Endothelial cell of umbilical vein (primary cell): ENCODE results near the gene SPINK6. TPM values are rescaled to one million over a fixed set of nuclear protein-coding genes. Genes with fewer than 3 reads are reported as not detected.

Experiments used
- BruUV-seq: library from RNA; stranded (reverse); fragments of 400-500 nt; replicated peaks from 2 replicates; lab custom pipeline; 2021; lab: Mats Ljungman, UMichigan
- CTCF ChIA-PET: fragments of 300-600, 350-600 bp; sonication (Branson Sonifier 250); formaldehyde crosslinking; loops from one replicate; lab custom pipeline; 2021; ENCODE audit warnings: antibody characterized with exemption, inconsistent platforms; lab: Charles Lee
- POLR2A ChIA-PET: fragments of 300-600, 350-600 bp; sonication (Branson Sonifier 250); formaldehyde crosslinking; loops from one replicate; lab custom pipeline; 2021; ENCODE audit warnings: antibody characterized with exemption, inconsistent platforms; lab: Charles Lee
- DNase-seq: peaks from one replicate; pipeline ENCODE4 v3.0.0-alpha.2; 2011; ENCODE audit warnings: low read depth, low spot score
- FAIRE-seq: peaks from 2 replicates; lab custom pipeline; 2011; peaks lifted over from hg19 to GRCh38; lab: Jason Lieb, UNC
- H2AFZ ChIP-seq: 2 replicates; pipeline ENCODE4 v1.6.0; 2012; ENCODE audit warnings: low read depth, low read length, control low read depth, inconsistent platforms
- H3K27ac ChIP-seq: 2 replicates; pipeline ENCODE4 v1.5.1; 2011; ENCODE audit warnings: low read depth, mild to moderate bottlenecking, control low read depth, low read length, moderate library complexity; ENCODE audit not compliant: insufficient read depth
- H3K27me3 ChIP-seq, 2 experiments: 2 replicates each; pipeline versions ENCODE4 v1.6.0 to v1.6.1; 2011; ENCODE audit warnings: low read length in 2 of 2, mixed read lengths in 1 of 2; ENCODE audit not compliant: control insufficient read depth in 2 of 2, insufficient read depth in 2 of 2
- H3K36me3 ChIP-seq, 2 experiments: 2 replicates in 1 of 2; 3 replicates in 1 of 2; pipeline ENCODE4 v1.5.1; 2011; ENCODE audit warnings: low read length in 2 of 2, mild to moderate bottlenecking in 1 of 2, moderate library complexity in 1 of 2; ENCODE audit not compliant: control insufficient read depth in 2 of 2, insufficient read depth in 2 of 2; ENCODE audit errors: extremely low read depth in 1 of 2
- H3K4me1 ChIP-seq: 3 replicates; pipeline ENCODE4 v1.5.1; 2011; ENCODE audit warnings: mild to moderate bottlenecking, low read length; ENCODE audit not compliant: control insufficient read depth, insufficient read depth; ENCODE audit errors: extremely low read depth
- H3K4me2 ChIP-seq: 2 replicates; pipeline ENCODE4 v1.6.1; 2011; ENCODE audit warnings: low read length, control low read depth, mixed read lengths; ENCODE audit not compliant: insufficient read depth
- H3K4me3 ChIP-seq, 3 experiments: fragments of 200-600 bp in 1 of 3; sonication (generic), shearing (Covaris generic) in 1 of 3; replicated peaks in 1 of 3; 2 replicates each; pipeline ENCODE4 v1.5.1; 2011 to 2016; ENCODE audit warnings: control low read depth in 3 of 3, low read length in 3 of 3, mild to moderate bottlenecking in 2 of 3, inconsistent platforms in 1 of 3, low read depth in 1 of 3, moderate library complexity in 1 of 3; ENCODE audit not compliant: insufficient read depth in 1 of 3
- H3K79me2 ChIP-seq: 2 replicates; pipeline ENCODE4 v1.6.0; 2012; ENCODE audit warnings: low read length, inconsistent platforms; ENCODE audit not compliant: control insufficient read depth, insufficient read depth
- H3K9ac ChIP-seq: replicated peaks from 2 replicates; pipeline ENCODE3; 2011; ENCODE audit warnings: low read length, control low read depth; ENCODE audit not compliant: insufficient read depth; ENCODE audit errors: extremely low read depth
- H3K9me1 ChIP-seq: replicated peaks from 3 replicates; pipeline ENCODE4 v1.6.0; 2011; ENCODE audit warnings: mild to moderate bottlenecking, low read length; ENCODE audit not compliant: control insufficient read depth, insufficient read depth; ENCODE audit errors: extremely low read depth
- H3K9me3 ChIP-seq: replicated peaks from 2 replicates; pipeline ENCODE4 v1.5.1; 2012; ENCODE audit warnings: low read length, inconsistent platforms; ENCODE audit not compliant: control insufficient read depth, insufficient read depth
- H4K20me1 ChIP-seq: replicated peaks from 2 replicates; pipeline ENCODE3; 2011; ENCODE audit warnings: mild to moderate bottlenecking, low read length; ENCODE audit not compliant: control insufficient read depth, insufficient read depth; ENCODE audit errors: extremely low read depth
- EZH2 ChIP-seq: IDR thresholded peaks from 2 replicates; pipeline ENCODE4 v1.6.1; 2012; ENCODE audit warnings: borderline replicate concordance, low read depth, mild to moderate bottlenecking, moderate library complexity, low read length, inconsistent platforms; ENCODE audit not compliant: severe bottlenecking
- JUN ChIP-seq: IDR thresholded peaks from 2 replicates; pipeline ENCODE4 v1.6.1; 2011; ENCODE audit warnings: borderline replicate concordance, low read depth; ENCODE audit not compliant: insufficient read length, insufficient read depth
- MYC ChIP-seq: IDR thresholded peaks from one replicate; pipeline ENCODE4 v1.6.1; 2011; ENCODE audit warnings: mild to moderate bottlenecking, low read depth, low read length
- POLR2AphosphoS5 ChIP-seq: IDR thresholded peaks from 2 replicates; pipeline ENCODE4 v1.6.1; 2012; ENCODE audit warnings: low read depth, mild to moderate bottlenecking, control low read depth, low read length, moderate library complexity; ENCODE audit not compliant: insufficient read depth
- dilution Hi-C: fragments of 300-500 bp; cut with MboI; formaldehyde crosslinking; loops from one replicate; pipeline ENCODE4 v1.15.0; 2019; ENCODE audit warnings: low sequenced_read_pairs; ENCODE audit not compliant: extremely low pct_ligation_motif_present
- intact Hi-C: fragments of 100-400 bp; cut with micrococcal nuclease; formaldehyde crosslinking; loops from one replicate; pipeline ENCODE4 v1.10.0; 2022
- polyA plus RNA-seq, 4 experiments: library from polyadenylated mRNA; depleted of rRNA in 3 of 4; stranded (reverse) in 3 of 4; unstranded in 1 of 4; fragments of >200 nt; gene quantifications; 2 replicates each; pipeline versions ENCODE4 v1.2.1 to v1.2.3, GENCODE V29; 2011 to 2012; ENCODE audit warnings: missing spikeins in 1 of 4
- total RNA-seq: library from RNA; stranded (reverse); gene quantifications from 2 replicates; pipeline ENCODE4 v1.2.3, GENCODE V29; 2021
- TF ChIP-seq, protein P1 (sequence below), 2 donors: IDR thresholded peaks; 1 replicate in 1 of 2; 2 replicates in 1 of 2; pipeline ENCODE4 v1.5.1; 2011; ENCODE audit warnings: low read length in 2 of 2, mild to moderate bottlenecking in 2 of 2, moderate library complexity in 2 of 2, control low read depth in 1 of 2, inconsistent platforms in 1 of 2, low read depth in 1 of 2; ENCODE audit not compliant: insufficient read depth in 1 of 2; ENCODE audit errors: extremely low read depth in 1 of 2
- TF ChIP-seq, protein P2 (sequence below): IDR thresholded peaks from 2 replicates; pipeline ENCODE4 v1.6.1; 2011; ENCODE audit not compliant: insufficient read depth, insufficient read length

SPINK6 gene
- total and polyA plus RNA-seq, 2 donors (not counting 3 experiments of a cell fraction or from before 2014, with no cell fraction given): not detected

DNA sequence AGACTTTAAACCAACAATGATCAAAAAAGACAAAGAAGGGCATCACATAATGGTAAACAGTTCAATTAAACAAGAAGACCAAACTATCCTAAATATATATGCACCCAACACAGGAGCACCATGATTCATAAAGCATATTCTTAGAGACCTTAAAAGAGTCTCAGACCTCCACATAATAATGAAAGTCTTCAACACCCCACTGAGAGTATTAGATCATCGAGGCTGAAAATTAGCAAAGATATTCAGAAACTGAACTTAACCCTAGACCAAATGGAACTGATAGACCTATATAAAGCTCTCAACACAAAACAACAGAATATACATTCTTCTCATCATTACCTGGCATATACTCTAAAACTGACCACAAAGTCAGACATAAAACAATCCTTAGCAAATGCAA, 46.2 kb upstream of the SPINK6 start:
- Histone ChIP-seq H2AFZ (no peak overlapping the region), H3K36me3 (no peaks in the 10 kb centered on the region), H4K20me1 (no peaks in the 10 kb centered on the region), H3K4me3 (no peak overlapping the region), H3K27me3 (no peaks in the 10 kb centered on the region), H3K4me2 (no peak overlapping the region), H3K9ac (no peak overlapping the region), H3K4me1 (peaks cover 5% of the 10 kb centered on the region), H3K9me1 (no peaks in the 10 kb centered on the region), H3K27ac (no peak overlapping the region), H3K9me3 (no peaks in the 10 kb centered on the region), H3K79me2 (no peaks in the 10 kb centered on the region)
- TF ChIP-seq, protein P1, sequence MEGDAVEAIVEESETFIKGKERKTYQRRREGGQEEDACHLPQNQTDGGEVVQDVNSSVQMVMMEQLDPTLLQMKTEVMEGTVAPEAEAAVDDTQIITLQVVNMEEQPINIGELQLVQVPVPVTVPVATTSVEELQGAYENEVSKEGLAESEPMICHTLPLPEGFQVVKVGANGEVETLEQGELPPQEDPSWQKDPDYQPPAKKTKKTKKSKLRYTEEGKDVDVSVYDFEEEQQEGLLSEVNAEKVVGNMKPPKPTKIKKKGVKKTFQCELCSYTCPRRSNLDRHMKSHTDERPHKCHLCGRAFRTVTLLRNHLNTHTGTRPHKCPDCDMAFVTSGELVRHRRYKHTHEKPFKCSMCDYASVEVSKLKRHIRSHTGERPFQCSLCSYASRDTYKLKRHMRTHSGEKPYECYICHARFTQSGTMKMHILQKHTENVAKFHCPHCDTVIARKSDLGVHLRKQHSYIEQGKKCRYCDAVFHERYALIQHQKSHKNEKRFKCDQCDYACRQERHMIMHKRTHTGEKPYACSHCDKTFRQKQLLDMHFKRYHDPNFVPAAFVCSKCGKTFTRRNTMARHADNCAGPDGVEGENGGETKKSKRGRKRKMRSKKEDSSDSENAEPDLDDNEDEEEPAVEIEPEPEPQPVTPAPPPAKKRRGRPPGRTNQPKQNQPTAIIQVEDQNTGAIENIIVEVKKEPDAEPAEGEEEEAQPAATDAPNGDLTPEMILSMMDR (IDR thresholded peaks at IDR 0.05; ENCODE audit: extremely low read depth in 1 of 2, insufficient read depth in 1 of 2, low read depth in 1 of 2, low read length in 2 of 2): no peak
- TF ChIP-seq MYC (no peak), POLR2AphosphoS5 (no peak)
- FAIRE-seq (no peak), DNase-seq (no peak)
- dilution Hi-C loops: no loop called here
- no TSS peak for BruUV-seq
- ChIA-PET POLR2A (no interaction called here), CTCF (interaction anchor here (0.8 to 1.5 kb wide), 3 partner anchors 11 to 208 kb away, joined by 3 to 5 read pairs (median 3); no protein-coding TSS in a partner anchor)
- intact Hi-C loops: no loop called here

DNA sequence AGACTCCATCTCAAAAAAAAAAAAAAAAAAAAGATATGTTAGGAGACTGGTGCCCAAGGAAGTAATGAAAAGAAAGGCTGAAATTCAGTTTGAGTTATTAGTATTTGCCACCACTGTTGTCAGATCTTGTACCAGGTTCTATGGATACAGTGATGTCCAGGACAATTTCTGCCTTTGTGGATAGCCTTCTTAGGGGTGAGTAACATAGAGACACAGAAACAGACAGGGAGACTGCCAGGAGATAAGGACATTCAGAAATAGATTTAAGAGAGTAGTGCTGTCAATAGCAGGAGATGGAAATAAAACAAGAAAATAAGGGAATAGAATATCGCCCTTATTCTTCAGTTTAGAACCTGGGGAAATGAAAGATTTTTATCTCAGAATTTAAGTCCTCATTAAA, 40.8 kb upstream of the SPINK6 start:
- TF ChIP-seq EZH2 (no peak), JUN (no peak)
- TF ChIP-seq, protein P2, sequence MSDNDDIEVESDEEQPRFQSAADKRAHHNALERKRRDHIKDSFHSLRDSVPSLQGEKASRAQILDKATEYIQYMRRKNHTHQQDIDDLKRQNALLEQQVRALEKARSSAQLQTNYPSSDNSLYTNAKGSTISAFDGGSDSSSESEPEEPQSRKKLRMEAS: no peak
- H3K36me3 ChIP-seq: no peaks in the 10 kb centered on the region
- H2AFZ ChIP-seq: no peak overlapping the region
- H3K79me2 ChIP-seq: no peaks in the 10 kb centered on the region
- dilution Hi-C loops: no loop called here
- H3K9me1 ChIP-seq: no peaks in the 10 kb centered on the region
- no peak overlapping the region for H3K4me3 ChIP-seq
- H3K4me1 ChIP-seq: no peaks in the 10 kb centered on the region
- H3K27ac ChIP-seq: no peak overlapping the region
- intact Hi-C loops: no loop called here
- no peaks in the 10 kb centered on the region for H4K20me1 ChIP-seq
- no peaks in the 10 kb centered on the region for H3K9me3 ChIP-seq
- no peak overlapping the region for H3K9ac ChIP-seq
- no peaks in the 10 kb centered on the region for H3K27me3 ChIP-seq
- no TSS peak for BruUV-seq
- DNase-seq: no peak
- FAIRE-seq: no peak
- H3K4me2 ChIP-seq: no peak overlapping the region
- ChIA-PET POLR2A (no interaction called here), CTCF (no interaction called here)
